HuH-7.5 (cell line): Measurements from ENCODE around the gene MLH1.

ENCODE experiments used
- DNase-seq: peaks from one replicate; pipeline ENCODE4 v3.0.0; 2011; ENCODE audit warnings: low spot score

The MLH1 gene

DNA sequence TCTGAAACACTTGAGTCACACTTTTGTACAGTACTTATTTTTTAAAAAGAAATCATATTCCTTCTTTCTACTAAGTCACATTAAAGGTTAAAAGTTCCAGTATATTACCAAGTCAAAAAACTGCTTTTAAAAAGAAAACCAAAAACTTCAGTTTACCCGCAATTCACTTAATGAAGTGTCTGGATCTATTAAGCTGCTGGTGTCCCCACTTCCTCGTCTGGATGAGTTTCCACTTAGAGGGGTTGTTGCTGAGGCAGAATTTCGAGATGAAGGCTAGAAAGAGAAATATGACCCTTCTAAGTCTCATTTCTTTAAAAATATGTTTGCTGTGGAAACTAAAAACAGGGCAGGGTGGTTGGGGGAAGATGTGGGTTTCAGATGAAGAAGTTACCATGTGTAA lies 101.3 kb downstream of the MLH1 start:
- no peak for DNase-seq

DNA sequence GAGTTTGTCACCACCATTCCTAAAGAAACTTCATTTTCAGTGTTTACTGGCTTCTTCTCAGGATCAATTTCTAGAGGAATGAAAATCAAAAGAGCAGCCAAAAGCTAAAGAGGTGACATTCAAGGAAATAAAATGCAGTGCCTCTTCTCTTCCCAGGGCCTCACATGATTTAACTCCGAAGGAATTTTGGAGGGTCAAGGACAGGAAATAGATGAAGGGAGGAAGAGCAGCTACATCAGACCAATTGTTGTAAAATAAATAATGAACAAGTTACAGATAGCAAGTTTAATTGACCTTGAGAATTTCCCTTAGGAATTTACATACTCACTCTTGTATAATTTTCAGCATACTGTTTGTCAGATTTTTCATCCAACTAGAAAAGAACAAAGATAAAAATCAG lies 103.0 kb downstream of the MLH1 start:
- no peak for DNase-seq

DNA sequence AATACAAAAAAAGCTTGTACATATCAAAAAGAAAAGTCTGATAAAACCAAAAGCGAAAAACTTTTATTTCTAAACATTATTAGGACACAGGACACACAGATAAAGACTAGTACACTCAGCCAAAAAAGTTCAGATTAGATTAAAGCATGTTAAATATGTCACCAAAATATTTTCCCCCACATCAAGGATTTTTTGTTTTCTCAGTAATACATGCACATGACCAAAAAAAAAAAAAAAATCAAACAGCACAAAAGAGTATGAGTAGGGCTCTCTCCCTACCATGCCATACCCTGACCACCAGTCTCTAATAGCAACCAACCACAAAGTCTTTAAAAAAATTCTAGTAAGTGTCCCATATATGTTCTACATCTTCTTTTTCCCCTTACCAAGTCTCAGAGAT lies 103.7 kb downstream of the MLH1 start:
- DNase-seq, result no peak

DNA sequence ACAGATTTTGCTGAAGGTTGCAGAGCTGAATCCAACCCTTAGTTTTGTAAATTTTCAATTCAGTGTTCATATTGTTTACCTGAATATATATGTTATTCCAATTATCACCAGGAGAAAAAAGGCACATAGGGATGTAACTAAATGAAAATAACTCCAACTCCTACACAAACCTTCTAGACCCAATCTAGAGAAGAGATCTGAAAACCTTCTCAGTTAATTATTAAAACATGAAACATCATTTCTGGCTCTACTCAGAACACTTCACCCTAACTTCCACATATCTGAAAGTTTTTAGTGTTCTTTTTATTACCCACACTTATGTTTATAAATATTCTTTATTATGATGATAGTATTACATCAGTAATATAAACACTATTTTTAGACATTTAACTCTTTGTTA lies 104.5 kb downstream of the MLH1 start:
- no peak for DNase-seq

DNA sequence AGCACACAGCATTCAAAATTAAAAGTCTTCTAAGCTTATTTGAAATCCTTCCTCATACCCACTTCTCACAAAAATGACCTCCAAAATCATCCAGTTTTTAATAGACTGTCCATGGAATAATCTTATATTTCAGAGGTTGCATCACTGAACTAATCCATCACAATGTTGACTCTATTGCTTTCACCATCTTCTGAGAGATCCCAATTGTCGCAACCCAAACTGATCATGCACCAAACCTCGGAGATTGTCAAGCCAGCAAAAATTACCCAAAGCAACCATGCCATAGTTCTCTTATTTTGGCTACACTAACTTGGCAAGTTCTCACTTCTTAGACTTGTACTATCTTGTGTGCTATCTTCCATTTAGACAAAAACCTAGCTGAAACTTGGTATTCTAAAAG lies 105.6 kb downstream of the MLH1 start:
- DNase-seq, result no peak

DNA sequence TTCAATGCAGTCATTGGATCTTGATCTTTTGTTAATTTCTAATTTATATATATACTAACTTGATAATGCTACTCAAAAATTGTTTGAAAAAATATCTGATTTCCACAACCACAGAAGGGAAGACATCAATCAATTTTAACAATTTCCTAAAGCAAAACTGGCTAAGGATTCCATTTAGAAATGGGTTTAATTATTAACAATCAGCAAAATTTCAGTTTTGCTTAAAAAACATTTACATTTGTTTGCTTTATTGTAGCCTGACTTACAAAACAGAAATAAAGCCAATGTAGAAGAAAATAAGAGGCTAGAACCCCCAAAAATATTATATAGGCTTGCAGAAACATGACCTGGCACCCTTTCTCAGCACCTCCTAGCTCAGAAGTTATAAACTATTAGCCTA lies 106.2 kb downstream of the MLH1 start:
- no peak for DNase-seq

DNA sequence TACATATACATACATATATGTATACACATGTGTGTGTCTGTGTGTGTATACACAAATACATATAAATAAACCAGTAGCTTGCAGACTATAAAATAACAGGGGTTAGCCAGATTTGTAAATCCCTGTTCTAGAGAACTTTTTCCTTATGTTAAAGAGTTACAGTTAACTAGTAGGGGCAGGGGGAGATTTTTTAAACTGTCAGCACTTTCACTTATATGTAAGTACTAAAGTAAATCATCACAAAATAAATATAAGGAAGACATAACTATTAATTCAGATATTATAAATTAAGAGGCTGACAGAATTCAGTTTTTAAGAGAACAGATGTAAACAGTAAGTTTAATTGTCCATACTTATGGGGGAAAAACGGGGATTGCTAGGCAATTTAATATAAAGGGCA lies 107.1 kb downstream of the MLH1 start:
- no peak for DNase-seq
